Left renal pelvis (tissue), 4 donors: ENCODE measurements around the gene NEK6. TPM values are rescaled to one million over a fixed set of nuclear protein-coding genes. Genes with fewer than 3 reads are reported as not detected.

Experiments
- DNase-seq, 4 donors: peaks; one replicate each; pipeline ENCODE4 v3.0.0-alpha.2; 2013; ENCODE audit warnings: low read depth in 4 of 4, low spot score in 3 of 4
- polyA plus RNA-seq, 4 donors: library from polyadenylated mRNA; unstranded; fragments of 120-200 nt; gene quantifications; one replicate each; pipeline ENCODE4 v1.2.1, GENCODE V29; 2013; ENCODE audit not compliant: insufficient read length in 4 of 4

Gene NEK6
- polyA plus RNA-seq, 4 donors = 26.6 to 65.1 (median 28.6) TPM

DNA sequence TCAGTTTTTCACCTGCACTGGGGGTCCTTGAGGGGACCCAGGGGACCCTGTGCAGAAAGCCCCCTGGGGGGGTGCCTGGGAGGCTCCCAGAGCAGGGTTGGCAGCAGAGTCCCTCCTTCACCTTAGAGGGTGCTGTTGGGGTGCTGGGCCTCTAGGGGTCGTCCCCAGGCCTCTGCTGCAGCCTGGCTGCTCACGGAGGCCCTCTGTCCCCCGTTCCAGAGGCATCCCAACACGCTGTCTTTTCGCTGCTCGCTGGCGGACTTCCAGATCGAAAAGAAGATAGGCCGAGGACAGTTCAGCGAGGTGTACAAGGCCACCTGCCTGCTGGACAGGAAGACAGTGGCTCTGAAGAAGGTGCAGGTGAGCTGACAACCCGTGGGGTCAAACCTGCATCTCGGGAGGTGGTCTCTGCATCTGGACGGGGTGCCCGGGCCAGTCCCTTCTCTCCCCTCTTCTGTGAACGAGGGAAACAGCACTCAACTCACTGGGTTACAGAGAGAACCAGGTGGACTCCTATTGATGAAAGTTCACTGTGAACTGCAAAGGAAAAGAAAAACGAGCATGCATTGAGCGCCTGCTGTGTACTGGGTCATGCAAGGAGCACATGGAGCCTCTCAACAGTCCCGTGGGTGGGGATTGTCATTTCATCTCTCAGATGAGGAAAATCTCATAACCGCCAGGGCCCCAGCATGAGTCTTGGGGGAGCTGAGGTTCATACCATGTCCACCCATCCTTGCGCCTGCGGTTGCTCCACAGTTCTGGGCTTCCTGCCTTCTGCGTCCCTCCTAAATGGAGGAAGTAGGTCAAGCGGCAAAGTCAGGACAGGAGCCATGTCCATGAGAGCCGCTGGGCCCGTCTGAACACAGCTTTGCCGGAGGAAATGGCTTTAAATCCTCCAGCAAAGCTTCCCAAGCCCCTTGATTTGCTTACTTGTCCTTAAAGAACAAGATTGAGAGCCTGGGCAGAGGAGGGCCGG lies 54.8 kb downstream of the NEK6 start:
- no peak for DNase-seq

- DNase-seq = no peak
These were observed 56.2 kb downstream of the NEK6 start for GRCh38 chr9:124313940-124314339.

GRCh38 chr9:124315882-124316281 lies 58.1 kb downstream of the NEK6 start:
- DNase-seq = no peak

DNA sequence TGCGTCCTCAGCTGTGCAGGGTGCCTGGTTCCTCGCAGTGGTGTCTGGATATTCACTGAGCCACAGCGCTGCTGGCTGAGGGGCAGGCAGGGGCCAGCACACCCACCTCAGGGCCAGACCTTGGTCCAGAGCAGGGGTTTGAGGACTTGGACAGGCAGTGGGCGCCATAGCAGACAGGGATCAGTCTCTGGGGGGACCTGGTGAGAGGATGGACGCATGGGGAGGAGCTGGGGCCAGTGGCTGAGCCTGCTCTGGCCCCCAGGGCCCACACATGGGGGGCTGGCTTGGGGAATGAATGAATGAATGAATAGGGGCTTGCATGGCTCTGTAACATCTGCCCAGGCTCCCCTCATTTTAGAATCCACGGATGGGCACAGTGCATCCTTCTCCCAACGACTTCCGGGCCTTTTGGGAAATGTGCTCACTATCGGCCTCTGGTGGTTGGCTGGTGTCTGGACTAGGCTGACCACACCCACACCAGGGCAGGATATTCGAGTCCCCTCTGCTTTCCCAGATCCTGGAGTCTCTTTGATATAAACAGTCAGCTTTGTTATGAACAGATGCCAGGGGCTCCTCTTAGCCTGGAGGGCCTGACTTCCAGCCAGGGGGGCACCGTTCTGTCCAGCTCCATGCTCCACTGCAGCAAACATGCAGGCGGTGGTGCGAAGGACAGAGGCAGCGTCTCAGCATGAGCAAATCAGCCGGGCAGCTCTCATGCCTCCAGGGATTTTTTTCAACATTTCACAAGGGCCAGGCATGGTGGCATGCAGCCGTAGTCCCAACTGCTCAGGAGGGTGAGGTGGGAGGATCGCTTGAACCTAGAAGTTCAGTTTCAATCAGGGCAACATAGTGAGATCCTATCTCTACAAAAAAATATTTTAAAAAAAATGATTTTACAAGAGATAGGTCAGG lies 62.6 kb downstream of the NEK6 start:
- no peak for DNase-seq

DNA sequence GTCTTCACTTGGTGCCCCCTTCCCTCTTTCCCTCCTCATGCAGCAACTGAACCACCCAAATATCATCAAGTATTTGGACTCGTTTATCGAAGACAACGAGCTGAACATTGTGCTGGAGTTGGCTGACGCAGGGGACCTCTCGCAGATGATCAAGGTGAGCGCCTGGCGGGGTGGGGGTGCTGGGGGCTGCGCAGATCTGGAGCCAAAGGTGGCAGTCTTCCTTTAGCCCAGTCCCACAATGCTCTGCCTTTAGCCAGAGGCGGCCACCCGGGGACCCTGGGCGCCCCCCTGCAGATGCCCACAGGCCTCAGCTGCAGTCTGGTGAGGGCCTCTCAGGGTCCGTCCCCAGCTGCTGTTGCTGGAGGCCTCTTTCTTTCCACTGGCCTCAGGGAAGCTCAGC lies 63.7 kb downstream of the NEK6 start:
- DNase-seq = no peak

DNA sequence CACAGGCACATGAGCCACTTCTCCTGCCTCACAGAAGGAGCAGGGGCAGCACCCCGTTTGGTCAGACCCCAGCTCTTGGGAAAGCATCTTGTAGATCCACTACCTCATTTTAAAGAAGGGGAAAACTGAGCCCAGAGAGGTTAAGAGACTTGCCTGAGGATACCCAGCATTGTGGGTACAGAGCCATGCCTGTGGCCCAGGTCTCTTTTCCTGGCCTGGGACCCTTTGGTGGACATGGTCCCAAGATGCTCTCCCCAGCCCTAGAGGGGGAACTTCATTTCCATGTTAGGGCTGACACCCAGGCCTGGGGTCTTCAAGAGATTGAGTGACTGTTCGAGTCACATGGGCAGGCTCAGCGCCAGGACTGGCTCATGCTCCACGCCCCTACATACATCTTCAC lies 64.2 kb downstream of the NEK6 start:
- no peak for DNase-seq

DNA sequence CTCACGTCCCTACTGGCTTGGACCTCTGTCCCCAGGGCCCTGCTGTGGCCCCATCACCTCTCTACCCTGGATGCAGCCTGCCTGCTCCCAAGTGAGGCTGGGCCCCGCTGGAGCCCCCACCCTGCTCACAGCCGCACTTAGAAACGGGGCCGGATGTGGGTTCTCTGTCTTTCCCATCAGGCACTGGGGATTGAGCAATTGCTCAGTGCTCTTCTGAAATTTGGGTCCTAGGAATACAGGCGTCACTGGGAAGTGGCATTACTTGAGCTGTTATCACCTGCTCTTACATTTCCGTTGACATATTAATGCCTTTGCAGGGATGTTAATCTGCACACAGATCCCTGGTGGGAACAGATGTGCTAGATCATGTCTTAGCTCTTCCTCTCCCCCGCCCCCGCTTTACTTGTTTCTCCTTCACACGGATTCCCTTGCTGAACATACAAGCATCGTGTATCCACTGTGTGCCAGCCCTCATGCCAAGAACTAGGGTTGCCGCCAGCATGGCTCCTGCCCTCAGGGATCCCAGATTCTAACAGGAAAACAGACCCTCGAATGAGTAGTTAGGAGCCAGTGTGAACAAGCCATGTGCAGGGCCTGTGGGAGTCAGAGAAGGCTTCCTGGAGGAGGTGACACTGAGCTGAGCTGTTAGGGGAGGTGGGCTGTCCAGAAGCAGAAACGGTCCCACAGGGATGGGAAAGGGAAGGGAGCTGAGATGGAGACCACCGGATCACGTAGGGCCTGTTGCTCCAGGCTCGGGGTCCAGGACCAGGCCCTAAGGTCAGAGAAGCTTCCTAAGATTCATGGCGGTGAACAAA lies 65.1 kb downstream of the NEK6 start:
- no peak for DNase-seq

DNA sequence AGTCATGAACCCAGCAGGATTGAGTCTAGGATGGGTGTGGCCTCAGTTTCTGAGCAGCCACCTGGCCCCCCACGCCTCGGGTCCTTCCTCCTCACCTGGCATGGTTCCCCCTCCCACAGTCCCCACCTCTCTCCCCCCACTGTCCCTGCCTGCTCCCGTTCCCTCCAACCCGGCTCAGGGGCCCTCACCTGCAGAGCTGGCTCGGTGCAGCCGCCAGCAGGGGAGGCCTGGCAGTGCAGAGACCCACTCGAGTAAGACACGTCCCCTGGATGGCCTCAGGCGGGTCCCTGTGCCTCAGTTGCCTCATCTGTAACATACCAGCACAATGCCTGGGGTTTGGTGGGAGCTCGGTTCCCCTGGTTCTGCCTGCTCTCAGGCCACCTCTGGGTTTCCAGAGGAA lies 66.2 kb downstream of the NEK6 start:
- no peak for DNase-seq

- DNase-seq = no peak
These were observed 68.1 kb downstream of the NEK6 start for GRCh38 chr9:124325816-124326215.

- DNase-seq = no peak
These were observed 68.6 kb downstream of the NEK6 start for GRCh38 chr9:124326378-124326777.

GRCh38 chr9:124327491-124327890 lies 69.7 kb downstream of the NEK6 start:
- no peak for DNase-seq

GRCh38 chr9:124328285-124328684 lies 70.5 kb downstream of the NEK6 start:
- no peak for DNase-seq

GRCh38 chr9:124329206-124329792 lies 71.5 kb downstream of the NEK6 start:
- no peak for DNase-seq

- no peak for DNase-seq
These were observed 72.4 kb downstream of the NEK6 start for GRCh38 chr9:124330011-124330697.

GRCh38 chr9:124331580-124331979 lies 73.8 kb downstream of the NEK6 start:
- no peak for DNase-seq

- no peak for DNase-seq
These were observed 74.8 kb downstream of the NEK6 start for GRCh38 chr9:124332361-124333202.

DNA sequence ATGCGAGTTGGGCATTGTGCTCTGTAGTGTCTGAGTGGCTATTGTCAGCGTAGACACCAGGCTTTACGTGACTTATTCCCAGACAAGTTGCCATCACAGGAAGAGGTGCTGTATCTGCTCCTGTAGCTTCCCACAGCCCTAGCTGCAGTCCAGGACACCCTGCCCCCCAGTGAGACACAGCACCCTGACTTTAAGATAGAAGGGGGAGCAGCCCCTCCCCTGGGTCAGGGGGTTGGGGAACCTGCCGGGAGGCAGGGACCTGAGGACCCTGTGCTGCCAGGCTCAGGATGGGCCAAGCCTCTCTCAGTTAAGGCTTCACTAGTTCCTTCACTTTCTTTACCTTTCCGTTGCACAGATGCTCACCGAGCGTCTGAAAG lies 75.4 kb downstream of the NEK6 start:
- no peak for DNase-seq

DNA sequence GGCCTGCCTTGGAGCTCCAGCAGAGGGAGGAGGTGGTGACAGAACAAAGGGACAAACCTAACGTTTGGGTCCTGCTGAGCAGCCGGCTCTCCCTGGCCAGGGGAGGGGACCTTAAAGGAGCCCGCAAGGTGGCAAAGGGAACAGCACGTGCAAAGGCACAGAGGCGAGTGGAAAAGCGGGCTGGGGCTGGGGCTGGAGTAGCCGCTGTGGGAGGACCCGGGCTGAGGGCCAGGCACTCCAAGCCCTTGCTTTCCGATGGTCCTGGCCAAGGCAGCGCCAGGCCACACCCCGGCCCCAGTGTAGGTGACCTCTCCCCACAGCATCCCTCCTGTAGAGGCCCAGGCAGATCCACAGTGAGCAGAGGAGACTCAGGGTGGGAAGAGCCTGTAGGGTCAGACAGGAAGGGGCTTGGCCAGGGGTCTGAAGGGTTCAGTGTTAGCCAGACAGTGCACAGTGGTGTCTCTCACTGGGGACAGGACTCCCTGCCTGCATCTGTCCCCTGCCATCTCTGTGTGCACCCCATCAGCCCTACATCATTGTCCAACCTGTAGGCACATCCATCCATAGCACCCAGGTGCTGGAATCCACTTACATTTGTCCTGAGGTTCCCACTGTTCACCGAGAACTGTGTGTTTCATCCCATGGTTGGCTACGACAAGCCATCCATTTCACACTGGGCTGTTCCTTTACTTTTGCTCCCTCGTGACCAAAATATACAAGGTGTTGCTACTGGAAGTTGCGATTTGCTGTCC lies 77.0 kb downstream of the NEK6 start:
- DNase-seq = no peak
